HEK293 (cell line): ENCODE data around the gene TLDC2.

Source experiments
- CTCF ChIA-PET: fragments of 350-600 bp; formaldehyde crosslinking; extraction: SDS; loops from one replicate; lab custom pipeline; 2021; ENCODE audit warnings: antibody characterized with exemption; lab: Yijun Ruan, JAX
- POLR2A ChIA-PET: fragments of 300-600 bp; formaldehyde crosslinking; extraction: SDS; loops from one replicate; lab custom pipeline; 2020; ENCODE audit warnings: antibody characterized with exemption, inconsistent platforms; lab: Yijun Ruan, JAX
- H3K27ac ChIP-seq: fragments of 200-500 bp; sonication (Bioruptor generic); 2 replicates; pipeline ENCODE4 v1.5.1; 2014; ENCODE audit warnings: low read depth, low read length, control low read depth, inconsistent platforms; ENCODE audit errors: extremely low read depth
- H3K36me3 ChIP-seq, 2 experiments: fragments of 200-500 bp in 1 of 2; sonication (Bioruptor generic) in 1 of 2; 1 replicate in 1 of 2; 2 replicates in 1 of 2; pipeline ENCODE4 v1.5.1; 2014 to 2017; ENCODE audit warnings: inconsistent platforms in 2 of 2, low read length in 2 of 2; ENCODE audit not compliant: control insufficient read depth in 2 of 2, insufficient read depth in 1 of 2
- H3K4me1 ChIP-seq: fragments of 200-500 bp; sonication (Bioruptor generic); 2 replicates; pipeline ENCODE4 v1.5.1; 2014; ENCODE audit warnings: mild to moderate bottlenecking, low read length, inconsistent platforms; ENCODE audit not compliant: control insufficient read depth, insufficient read depth
- H3K4me3 ChIP-seq: 2 replicates; pipeline ENCODE4 v1.5.1; 2011; ENCODE audit warnings: low read depth, mild to moderate bottlenecking, control low read depth, low read length, moderate library complexity
- H3K9me3 ChIP-seq: fragments of 200-500 bp; sonication (Bioruptor generic); 2 replicates; pipeline ENCODE4 v1.5.1; 2014; ENCODE audit warnings: low read depth, low read length, inconsistent platforms; ENCODE audit not compliant: control insufficient read depth, insufficient read depth
- EGR2 ChIP-seq: fragments of 450-650 bp; formaldehyde crosslinking; IDR thresholded peaks from 2 replicates; pipeline ENCODE4 v1.5.1; 2016; ENCODE audit warnings: low read depth, missing biosample characterization, missing genetic modification characterization
- HOXC10 ChIP-seq: sonication (generic); formaldehyde crosslinking; IDR thresholded peaks from 2 replicates; pipeline ENCODE4 v1.8.1; 2023; ENCODE audit warnings: mild to moderate bottlenecking, missing genetic modification reagents
- IKZF3 ChIP-seq: fragments of 450-650 bp; IDR thresholded peaks from 2 replicates; pipeline ENCODE4 v1.5.0; 2018; ENCODE audit warnings: missing biosample characterization, mild to moderate bottlenecking, missing genetic modification characterization, moderate library complexity
- KLF9 ChIP-seq: fragments of 450-650 bp; formaldehyde crosslinking; IDR thresholded peaks from 2 replicates; pipeline ENCODE4 v1.5.1; 2016; ENCODE audit warnings: missing biosample characterization, missing genetic modification characterization, low read depth
- OVOL3 ChIP-seq: fragments of 450-650 bp; formaldehyde crosslinking; IDR thresholded peaks from 2 replicates; pipeline ENCODE4 v1.5.1; 2016; ENCODE audit warnings: missing biosample characterization, missing genetic modification characterization
- SP2 ChIP-seq: fragments of 450-650 bp; formaldehyde crosslinking; IDR thresholded peaks from 2 replicates; pipeline ENCODE4 v1.5.1; 2016; ENCODE audit warnings: missing biosample characterization, missing genetic modification characterization
- SP3 ChIP-seq: fragments of 450-650 bp; formaldehyde crosslinking; IDR thresholded peaks from 2 replicates; pipeline ENCODE4 v1.5.1; 2016; ENCODE audit warnings: missing biosample characterization, missing genetic modification characterization
- SP7 ChIP-seq: fragments of 450-650 bp; formaldehyde crosslinking; IDR thresholded peaks from 2 replicates; pipeline ENCODE4 v1.5.1; 2016; ENCODE audit warnings: missing biosample characterization, missing genetic modification characterization
- ZBTB17 ChIP-seq: fragments of 450-650 bp; formaldehyde crosslinking; IDR thresholded peaks from 2 replicates; pipeline ENCODE4 v1.5.1; 2016; ENCODE audit warnings: missing biosample characterization, missing genetic modification characterization
- ZEB2 ChIP-seq: fragments of 450-650 bp; formaldehyde crosslinking; IDR thresholded peaks from 2 replicates; pipeline ENCODE4 v1.5.1; 2016; ENCODE audit warnings: missing biosample characterization, missing genetic modification characterization
- ZFHX2 ChIP-seq: fragments of 450-650 bp; formaldehyde crosslinking; conservative IDR thresholded peaks from 2 replicates; pipeline ENCODE4 v1.5.1; 2016; ENCODE audit warnings: missing biosample characterization, missing genetic modification characterization
- ZNF157 ChIP-seq: fragments of 450-650 bp; formaldehyde crosslinking; IDR thresholded peaks from 2 replicates; pipeline ENCODE4 v1.5.1; 2016; ENCODE audit warnings: missing biosample characterization, missing genetic modification characterization
- ZNF211 ChIP-seq: fragments of 450-650 bp; formaldehyde crosslinking; IDR thresholded peaks from 2 replicates; pipeline ENCODE4 v1.5.1; 2016; ENCODE audit warnings: low read depth, missing biosample characterization, missing genetic modification characterization
- ZNF335 ChIP-seq: fragments of 450-650 bp; formaldehyde crosslinking; conservative IDR thresholded peaks from 2 replicates; pipeline ENCODE4 v1.5.1; 2016; ENCODE audit warnings: missing biosample characterization, missing genetic modification characterization
- ZNF366 ChIP-seq: fragments of 450-650 bp; formaldehyde crosslinking; conservative IDR thresholded peaks from 2 replicates; pipeline ENCODE4 v1.5.1; 2016; ENCODE audit warnings: missing biosample characterization, missing genetic modification characterization
- ZNF404 ChIP-seq: fragments of 450-650 bp; formaldehyde crosslinking; IDR thresholded peaks from 2 replicates; pipeline ENCODE4 v1.5.1; 2017; ENCODE audit warnings: missing biosample characterization, missing genetic modification characterization
- ZNF776 ChIP-seq: fragments of 450-650 bp; formaldehyde crosslinking; IDR thresholded peaks from 2 replicates; pipeline ENCODE4 v1.5.0; 2017; ENCODE audit warnings: missing biosample characterization, missing genetic modification characterization, borderline replicate concordance
- ZNF837 ChIP-seq: fragments of 450-650 bp; formaldehyde crosslinking; IDR thresholded peaks from 2 replicates; pipeline ENCODE4 v1.5.1; 2016; ENCODE audit warnings: missing biosample characterization, missing genetic modification characterization
- TF ChIP-seq, protein P1 (sequence below): fragments of 450-650 bp; formaldehyde crosslinking; IDR thresholded peaks from 2 replicates; pipeline ENCODE4 v1.5.1; 2017; ENCODE audit warnings: missing biosample characterization, mild to moderate bottlenecking, missing genetic modification characterization, moderate library complexity
- TF ChIP-seq, protein P2 (sequence below): fragments of 450-650 bp; formaldehyde crosslinking; IDR thresholded peaks from 2 replicates; pipeline ENCODE4 v1.5.1; 2016; ENCODE audit warnings: missing biosample characterization, missing genetic modification characterization
- TF ChIP-seq, protein P3 (sequence below): fragments of 450-650 bp; formaldehyde crosslinking; optimal IDR thresholded peaks from 2 replicates; pipeline ENCODE3; 2016; ENCODE audit warnings: missing biosample characterization, mild to moderate bottlenecking, missing genetic modification characterization
- TF ChIP-seq, protein P4 (sequence below): fragments of 450-650 bp; formaldehyde crosslinking; IDR thresholded peaks from 2 replicates; pipeline ENCODE4 v1.5.1; 2017; ENCODE audit warnings: missing biosample characterization, missing genetic modification characterization
- TF ChIP-seq, protein P5 (sequence below): fragments of 450-650 bp; formaldehyde crosslinking; IDR thresholded peaks from 2 replicates; pipeline ENCODE4 v1.5.1; 2016; ENCODE audit warnings: missing biosample characterization, missing genetic modification characterization
- TF ChIP-seq, protein P6 (sequence below): fragments of 450-650 bp; IDR thresholded peaks from 2 replicates; pipeline ENCODE4 v1.5.1; 2018; ENCODE audit warnings: missing biosample characterization, mild to moderate bottlenecking, missing genetic modification characterization

The TLDC2 gene

DNA sequence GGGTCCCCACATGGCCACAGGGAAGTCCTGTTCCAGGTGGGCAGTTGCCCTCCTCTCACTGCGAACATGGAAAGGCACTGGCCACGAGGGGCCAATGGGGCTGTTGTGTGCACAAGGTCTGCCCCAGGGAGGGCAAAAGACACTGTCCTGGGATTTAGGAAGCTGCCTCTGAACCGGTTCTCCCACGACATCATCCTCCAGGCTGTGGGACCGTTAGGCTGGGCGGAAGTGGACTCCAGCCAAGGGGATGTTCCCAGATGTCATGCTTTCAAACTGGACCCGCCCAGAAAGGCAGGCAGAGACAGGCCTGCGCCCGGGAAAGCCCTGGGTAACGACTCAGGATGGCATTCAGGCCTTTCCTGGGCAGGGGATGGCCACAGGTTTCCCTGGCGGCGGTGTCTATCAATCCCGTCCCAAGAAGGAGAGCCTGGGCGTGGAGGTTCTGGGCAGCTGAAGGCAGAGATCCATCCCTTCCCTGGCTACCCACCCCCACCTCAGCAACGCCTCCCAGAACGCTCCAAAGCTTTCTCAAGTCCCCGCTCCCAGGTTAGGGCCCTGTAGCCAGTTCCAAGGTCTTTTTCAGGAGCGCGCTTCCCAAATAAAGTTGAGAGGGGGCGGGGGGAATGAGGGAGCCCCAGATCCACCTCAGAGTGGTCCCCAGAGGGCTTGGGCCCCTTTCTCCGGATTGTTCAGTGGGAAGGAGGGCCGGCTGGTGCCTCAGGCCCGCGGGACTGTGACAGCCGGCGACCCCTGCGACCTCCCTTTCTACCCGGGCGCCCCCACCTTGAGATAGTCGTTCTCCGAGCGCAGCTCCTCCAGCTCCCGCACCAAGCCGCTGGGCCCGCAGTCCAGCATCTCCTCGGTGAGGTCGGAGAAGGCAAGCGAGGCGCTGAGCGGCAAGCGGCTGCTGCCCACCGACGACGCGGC is 13.8 kb upstream of the TLDC2 start:
- H3K9me3 ChIP-seq = no peaks in the 10 kb centered on the region
- POLR2A ChIA-PET = interaction anchor here (0.6 to 3.8 kb wide), 5 partner anchors 16 to 1120 kb away, joined by 3 to 17 read pairs (median 5); no protein-coding TSS in a partner anchor
- CTCF ChIA-PET = interaction anchor here (1.5 to 4.5 kb wide), 2 partner anchors 26 to 54 kb away, joined by 6 to 18 read pairs; no protein-coding TSS in a partner anchor
- H3K27ac ChIP-seq = peak overlapping the region; percentile 83; the same call in 1 of the 2 replicates
- peak overlapping the region; percentile 49 for H3K4me3 ChIP-seq
- peaks cover 0 to 15% of the 10 kb centered on the region in 2 experiments; a peak in 1 of 3 replicates for H3K36me3 ChIP-seq
- peaks cover 9% of the 10 kb centered on the region; the same call in 1 of the 2 replicates for H3K4me1 ChIP-seq
- TF ChIP-seq ZFHX2 (tag by site-specific recombination) = peak; percentile 59
- peak; percentile 60 for TF ChIP-seq ZBTB17
- peak; percentile 58; the same call in 1 of the 2 replicates for TF ChIP-seq EGR2
- TF ChIP-seq ZNF335 (tag by site-specific recombination) = peak; percentile 80
- TF ChIP-seq, protein P1, sequence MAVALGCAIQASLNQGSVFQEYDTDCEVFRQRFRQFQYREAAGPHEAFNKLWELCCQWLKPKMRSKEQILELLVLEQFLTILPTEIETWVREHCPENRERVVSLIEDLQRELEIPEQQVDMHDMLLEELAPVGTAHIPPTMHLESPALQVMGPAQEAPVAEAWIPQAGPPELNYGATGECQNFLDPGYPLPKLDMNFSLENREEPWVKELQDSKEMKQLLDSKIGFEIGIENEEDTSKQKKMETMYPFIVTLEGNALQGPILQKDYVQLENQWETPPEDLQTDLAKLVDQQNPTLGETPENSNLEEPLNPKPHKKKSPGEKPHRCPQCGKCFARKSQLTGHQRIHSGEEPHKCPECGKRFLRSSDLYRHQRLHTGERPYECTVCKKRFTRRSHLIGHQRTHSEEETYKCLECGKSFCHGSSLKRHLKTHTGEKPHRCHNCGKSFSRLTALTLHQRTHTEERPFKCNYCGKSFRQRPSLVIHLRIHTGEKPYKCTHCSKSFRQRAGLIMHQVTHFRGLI (tag by site-specific recombination) = no peak
- no peak for TF ChIP-seq ZEB2
- TF ChIP-seq, protein P2, sequence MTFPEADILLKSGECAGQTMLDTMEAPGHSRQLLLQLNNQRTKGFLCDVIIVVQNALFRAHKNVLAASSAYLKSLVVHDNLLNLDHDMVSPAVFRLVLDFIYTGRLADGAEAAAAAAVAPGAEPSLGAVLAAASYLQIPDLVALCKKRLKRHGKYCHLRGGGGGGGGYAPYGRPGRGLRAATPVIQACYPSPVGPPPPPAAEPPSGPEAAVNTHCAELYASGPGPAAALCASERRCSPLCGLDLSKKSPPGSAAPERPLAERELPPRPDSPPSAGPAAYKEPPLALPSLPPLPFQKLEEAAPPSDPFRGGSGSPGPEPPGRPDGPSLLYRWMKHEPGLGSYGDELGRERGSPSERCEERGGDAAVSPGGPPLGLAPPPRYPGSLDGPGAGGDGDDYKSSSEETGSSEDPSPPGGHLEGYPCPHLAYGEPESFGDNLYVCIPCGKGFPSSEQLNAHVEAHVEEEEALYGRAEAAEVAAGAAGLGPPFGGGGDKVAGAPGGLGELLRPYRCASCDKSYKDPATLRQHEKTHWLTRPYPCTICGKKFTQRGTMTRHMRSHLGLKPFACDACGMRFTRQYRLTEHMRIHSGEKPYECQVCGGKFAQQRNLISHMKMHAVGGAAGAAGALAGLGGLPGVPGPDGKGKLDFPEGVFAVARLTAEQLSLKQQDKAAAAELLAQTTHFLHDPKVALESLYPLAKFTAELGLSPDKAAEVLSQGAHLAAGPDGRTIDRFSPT (tag by site-specific recombination) = peak; percentile 54; the same call in 1 of the 2 replicates
- no peak for TF ChIP-seq ZNF157 (tag by site-specific recombination)
- TF ChIP-seq, protein P3, sequence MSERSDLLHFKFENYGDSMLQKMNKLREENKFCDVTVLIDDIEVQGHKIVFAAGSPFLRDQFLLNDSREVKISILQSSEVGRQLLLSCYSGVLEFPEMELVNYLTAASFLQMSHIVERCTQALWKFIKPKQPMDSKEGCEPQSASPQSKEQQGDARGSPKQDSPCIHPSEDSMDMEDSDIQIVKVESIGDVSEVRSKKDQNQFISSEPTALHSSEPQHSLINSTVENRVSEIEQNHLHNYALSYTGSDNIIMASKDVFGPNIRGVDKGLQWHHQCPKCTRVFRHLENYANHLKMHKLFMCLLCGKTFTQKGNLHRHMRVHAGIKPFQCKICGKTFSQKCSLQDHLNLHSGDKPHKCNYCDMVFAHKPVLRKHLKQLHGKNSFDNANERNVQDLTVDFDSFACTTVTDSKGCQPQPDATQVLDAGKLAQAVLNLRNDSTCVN (tag by site-specific recombination) = peak; percentile 28
- TF ChIP-seq SP2 (tag by site-specific recombination) = peak; percentile 78
- TF ChIP-seq ZNF404 (tag by site-specific recombination) = no peak
- TF ChIP-seq IKZF3 (tag by site-specific recombination) = peak; percentile 77
- TF ChIP-seq OVOL3 (tag by site-specific recombination) = peak; percentile 88
- TF ChIP-seq KLF9 (tag by site-specific recombination) = peak; percentile 48; the same call in 1 of the 2 replicates
- no peak for TF ChIP-seq ZNF211 (tag by site-specific recombination)
- TF ChIP-seq ZNF776 (tag by site-specific recombination) = no peak
- TF ChIP-seq, protein P4, sequence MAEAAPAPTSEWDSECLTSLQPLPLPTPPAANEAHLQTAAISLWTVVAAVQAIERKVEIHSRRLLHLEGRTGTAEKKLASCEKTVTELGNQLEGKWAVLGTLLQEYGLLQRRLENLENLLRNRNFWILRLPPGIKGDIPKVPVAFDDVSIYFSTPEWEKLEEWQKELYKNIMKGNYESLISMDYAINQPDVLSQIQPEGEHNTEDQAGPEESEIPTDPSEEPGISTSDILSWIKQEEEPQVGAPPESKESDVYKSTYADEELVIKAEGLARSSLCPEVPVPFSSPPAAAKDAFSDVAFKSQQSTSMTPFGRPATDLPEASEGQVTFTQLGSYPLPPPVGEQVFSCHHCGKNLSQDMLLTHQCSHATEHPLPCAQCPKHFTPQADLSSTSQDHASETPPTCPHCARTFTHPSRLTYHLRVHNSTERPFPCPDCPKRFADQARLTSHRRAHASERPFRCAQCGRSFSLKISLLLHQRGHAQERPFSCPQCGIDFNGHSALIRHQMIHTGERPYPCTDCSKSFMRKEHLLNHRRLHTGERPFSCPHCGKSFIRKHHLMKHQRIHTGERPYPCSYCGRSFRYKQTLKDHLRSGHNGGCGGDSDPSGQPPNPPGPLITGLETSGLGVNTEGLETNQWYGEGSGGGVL = no peak
- TF ChIP-seq ZNF837 (tag by site-specific recombination) = no peak
- TF ChIP-seq HOXC10 (CRISPR knock-in tag) = no peak
- TF ChIP-seq, protein P5, sequence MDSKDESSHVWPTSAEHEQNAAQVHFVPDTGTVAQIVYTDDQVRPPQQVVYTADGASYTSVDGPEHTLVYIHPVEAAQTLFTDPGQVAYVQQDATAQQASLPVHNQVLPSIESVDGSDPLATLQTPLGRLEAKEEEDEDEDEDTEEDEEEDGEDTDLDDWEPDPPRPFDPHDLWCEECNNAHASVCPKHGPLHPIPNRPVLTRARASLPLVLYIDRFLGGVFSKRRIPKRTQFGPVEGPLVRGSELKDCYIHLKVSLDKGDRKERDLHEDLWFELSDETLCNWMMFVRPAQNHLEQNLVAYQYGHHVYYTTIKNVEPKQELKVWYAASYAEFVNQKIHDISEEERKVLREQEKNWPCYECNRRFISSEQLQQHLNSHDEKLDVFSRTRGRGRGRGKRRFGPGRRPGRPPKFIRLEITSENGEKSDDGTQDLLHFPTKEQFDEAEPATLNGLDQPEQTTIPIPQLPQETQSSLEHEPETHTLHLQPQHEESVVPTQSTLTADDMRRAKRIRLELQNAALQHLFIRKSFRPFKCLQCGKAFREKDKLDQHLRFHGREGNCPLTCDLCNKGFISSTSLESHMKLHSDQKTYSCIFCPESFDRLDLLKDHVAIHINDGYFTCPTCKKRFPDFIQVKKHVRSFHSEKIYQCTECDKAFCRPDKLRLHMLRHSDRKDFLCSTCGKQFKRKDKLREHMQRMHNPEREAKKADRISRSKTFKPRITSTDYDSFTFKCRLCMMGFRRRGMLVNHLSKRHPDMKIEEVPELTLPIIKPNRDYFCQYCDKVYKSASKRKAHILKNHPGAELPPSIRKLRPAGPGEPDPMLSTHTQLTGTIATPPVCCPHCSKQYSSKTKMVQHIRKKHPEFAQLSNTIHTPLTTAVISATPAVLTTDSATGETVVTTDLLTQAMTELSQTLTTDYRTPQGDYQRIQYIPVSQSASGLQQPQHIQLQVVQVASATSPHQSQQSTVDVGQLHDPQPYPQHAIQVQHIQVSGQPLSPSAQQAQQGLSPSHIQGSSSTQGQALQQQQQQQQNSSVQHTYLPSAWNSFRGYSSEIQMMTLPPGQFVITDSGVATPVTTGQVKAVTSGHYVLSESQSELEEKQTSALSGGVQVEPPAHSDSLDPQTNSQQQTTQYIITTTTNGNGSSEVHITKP = peak; percentile 41; the same call in 1 of the 2 replicates
- TF ChIP-seq ZNF366 (tag by site-specific recombination) = peak; percentile 51
- TF ChIP-seq, protein P6, sequence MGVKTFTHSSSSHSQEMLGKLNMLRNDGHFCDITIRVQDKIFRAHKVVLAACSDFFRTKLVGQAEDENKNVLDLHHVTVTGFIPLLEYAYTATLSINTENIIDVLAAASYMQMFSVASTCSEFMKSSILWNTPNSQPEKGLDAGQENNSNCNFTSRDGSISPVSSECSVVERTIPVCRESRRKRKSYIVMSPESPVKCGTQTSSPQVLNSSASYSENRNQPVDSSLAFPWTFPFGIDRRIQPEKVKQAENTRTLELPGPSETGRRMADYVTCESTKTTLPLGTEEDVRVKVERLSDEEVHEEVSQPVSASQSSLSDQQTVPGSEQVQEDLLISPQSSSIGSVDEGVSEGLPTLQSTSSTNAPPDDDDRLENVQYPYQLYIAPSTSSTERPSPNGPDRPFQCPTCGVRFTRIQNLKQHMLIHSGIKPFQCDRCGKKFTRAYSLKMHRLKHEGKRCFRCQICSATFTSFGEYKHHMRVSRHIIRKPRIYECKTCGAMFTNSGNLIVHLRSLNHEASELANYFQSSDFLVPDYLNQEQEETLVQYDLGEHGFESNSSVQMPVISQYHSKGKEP (tag by site-specific recombination) = no peak
- TF ChIP-seq SP7 = peak; percentile 75
- peak; percentile 71 for TF ChIP-seq SP3
